K562 (cell line): ENCODE results near the gene PCK1. TPM values are rescaled to one million over a fixed set of nuclear protein-coding genes. Genes with fewer than 3 reads are reported as not detected.

Source experiments
- ATAC-seq: fragments of 200-7000 bp; cut with Tn5 transposase; 3 replicates; pipeline ENCODE4 v1.9.1; 2020; ENCODE audit warnings: moderate library complexity
- BruUV-seq: library from RNA; stranded (reverse); fragments of 400-500 nt; replicated peaks from 2 replicates; lab custom pipeline; 2021; lab: Mats Ljungman, UMichigan
- CTCF ChIA-PET: fragments of 300-600 bp; formaldehyde crosslinking; extraction: SDS; loops from one replicate; lab custom pipeline; 2021; ENCODE audit warnings: low intra/inter-chr PET ratio; lab: Yijun Ruan, JAX
- POLR2A ChIA-PET: fragments of 300-600, 350-650 bp; sonication (Branson Sonifier 250); formaldehyde crosslinking; extraction: SDS; loops from one replicate; lab custom pipeline; 2021; ENCODE audit warnings: antibody characterized with exemption, inconsistent platforms; lab: Yijun Ruan, JAX
- DNase-seq, 4 experiments: peaks; one replicate each; pipeline versions ENCODE4 v3.0.0 to v3.0.0-alpha.2; 2011 to 2018; ENCODE audit warnings: low spot score in 3 of 4, mixed read lengths in 3 of 4; ENCODE audit errors: extremely low read depth in 1 of 4
- FAIRE-seq: peaks from 2 replicates; lab custom pipeline; 2011; peaks lifted over from hg19 to GRCh38; lab: Jason Lieb, UNC
- H2AFZ ChIP-seq: 2 replicates; pipeline ENCODE4 v1.6.0; 2011; ENCODE audit warnings: low read depth, low read length, control low read depth, inconsistent platforms
- H3K27ac ChIP-seq: fragments of 200-600 bp; 3 replicates; pipeline ENCODE4 v1.8.0; 2011; ENCODE audit warnings: low read depth, mild to moderate bottlenecking, control low read depth, inconsistent platforms, low read length, moderate library complexity, mixed read lengths; ENCODE audit errors: extremely low read depth
- H3K27me3 ChIP-seq, 2 experiments: fragments of 300-600 bp in 1 of 2; 2 replicates in 1 of 2; 3 replicates in 1 of 2; pipeline versions ENCODE4 v1.6.0 to v1.8.0; 2011; ENCODE audit warnings: inconsistent platforms in 2 of 2, low read length in 2 of 2, mild to moderate bottlenecking in 1 of 2, mixed read lengths in 1 of 2, moderate library complexity in 1 of 2; ENCODE audit not compliant: control insufficient read depth in 2 of 2, insufficient read depth in 2 of 2
- H3K36me3 ChIP-seq: fragments of 300-600 bp; 3 replicates; pipeline ENCODE4 v1.8.0; 2011; ENCODE audit warnings: mild to moderate bottlenecking, low read length, inconsistent platforms; ENCODE audit not compliant: control insufficient read depth, insufficient read depth
- H3K4me1 ChIP-seq, 2 experiments: fragments of 200-600 bp in 1 of 2; replicated peaks in 1 of 2; 2 replicates in 1 of 2; 3 replicates in 1 of 2; pipeline versions ENCODE4 v1.5.1 to v1.8.0; 2011; ENCODE audit warnings: inconsistent platforms in 2 of 2, low read length in 2 of 2, mild to moderate bottlenecking in 1 of 2, mixed read lengths in 1 of 2, moderate library complexity in 1 of 2; ENCODE audit not compliant: control insufficient read depth in 2 of 2, insufficient read depth in 2 of 2
- H3K4me2 ChIP-seq: 2 replicates; pipeline ENCODE4 v1.6.1; 2011; ENCODE audit warnings: low read length, control low read depth, inconsistent platforms, mixed read lengths; ENCODE audit not compliant: insufficient read depth
- H3K4me3 ChIP-seq: fragments of 200-600 bp; sonication (generic), shearing (Covaris generic); 2 replicates; pipeline ENCODE4 v1.5.1; 2016; ENCODE audit warnings: control low read depth, inconsistent platforms
- H3K79me2 ChIP-seq: fragments of 200-600 bp; 3 replicates; pipeline ENCODE4 v1.8.0; 2011; ENCODE audit warnings: low read length, inconsistent platforms; ENCODE audit not compliant: control insufficient read depth, insufficient read depth
- H3K9ac ChIP-seq, 2 experiments: 2 replicates each; pipeline versions ENCODE4 v1.6.0 to v1.6.1; 2011; ENCODE audit warnings: low read depth in 2 of 2, low read length in 2 of 2, control low read depth in 1 of 2, inconsistent platforms in 1 of 2, mild to moderate bottlenecking in 1 of 2, mixed read lengths in 1 of 2; ENCODE audit not compliant: insufficient read depth in 1 of 2
- H3K9me1 ChIP-seq: one replicate; pipeline ENCODE4 v1.6.0; 2011; ENCODE audit warnings: inconsistent platforms, mild to moderate bottlenecking, low read length, moderate library complexity; ENCODE audit not compliant: control insufficient read depth, insufficient read depth
- H3K9me3 ChIP-seq: replicated peaks from 2 replicates; pipeline ENCODE4 v1.5.1; 2011; ENCODE audit warnings: low read depth, low read length, inconsistent platforms; ENCODE audit not compliant: control insufficient read depth, insufficient read depth
- H4K20me1 ChIP-seq: replicated peaks from 2 replicates; pipeline ENCODE4 v1.6.1; 2011; ENCODE audit warnings: low read length, inconsistent platforms, mixed read lengths; ENCODE audit not compliant: control insufficient read depth, insufficient read depth
- ETS2 ChIP-seq: IDR thresholded peaks from 2 replicates; pipeline ENCODE4 v1.6.1; 2016; ENCODE audit warnings: borderline replicate concordance, missing genetic modification characterization, mild to moderate bottlenecking, moderate library complexity, missing compliant biosample characterization; ENCODE audit not compliant: poor library complexity, severe bottlenecking
- FOS ChIP-seq: IDR thresholded peaks from 3 replicates; pipeline ENCODE4 v1.6.1; 2011; ENCODE audit not compliant: insufficient read length; ENCODE audit errors: extremely low read depth
- NUFIP1 ChIP-seq: fragments of 450-650 bp; IDR thresholded peaks from 2 replicates; pipeline ENCODE4 v1.6.1; 2018; ENCODE audit not compliant: partially characterized antibody
- SREBF1 ChIP-seq: fragments of 150-350 bp; IDR thresholded peaks from 2 replicates; pipeline ENCODE4 v1.6.1; 2014; ENCODE audit warnings: antibody characterized with exemption, low read depth, low read length, borderline replicate concordance
- THRAP3 ChIP-seq: fragments of 450-650 bp; IDR thresholded peaks from 2 replicates; pipeline ENCODE4 v1.6.1; 2016; ENCODE audit warnings: mild to moderate bottlenecking, inconsistent platforms, borderline replicate concordance
- ZFX ChIP-seq: sonication (generic); formaldehyde crosslinking; IDR thresholded peaks from 2 replicates; pipeline ENCODE4 v1.8.0; 2022; ENCODE audit warnings: mild to moderate bottlenecking, missing genetic modification reagents, moderate library complexity
- ZKSCAN3 ChIP-seq: fragments of 250-450 bp; sonication (Bioruptor Pico); IDR thresholded peaks from 2 replicates; pipeline ENCODE4 v1.4.0; 2020
- whole genome bisulfite sequencing: fragments of 100-300 bp; shearing (Covaris generic); methylation state at CpG from one replicate; pipeline ENCODE4 v1.1.6; 2016; ENCODE audit warnings: low coverage, mixed read lengths; ENCODE audit not compliant: insufficient coverage; ENCODE audit errors: missing lambda C conversion rate; 5-methylcytosine and 5-hydroxymethylcytosine counted together
- in situ Hi-C: fragments of 300-500 bp; cut with MboI; formaldehyde crosslinking; loops from 4 replicates; pipeline ENCODE4 v1.15.0; 2018; ENCODE audit warnings: inconsistent platforms, mixed read lengths
- intact Hi-C: fragments of 100-400 bp; cut with micrococcal nuclease; formaldehyde crosslinking; loops from 2 replicates; pipeline ENCODE4 v1.14.2; 2022
- polyA plus RNA-seq, 8 experiments: library from polyadenylated mRNA; depleted of rRNA in 4 of 8; stranded (reverse) in 5 of 8; unstranded in 3 of 8; fragments of >200 nt; fragmentation: Nextera tagmentation in 2 of 8; fragmentation: Illumina TruSeq in 1 of 8; extraction: Ambion mirVana in 2 of 8; extraction: Trizol in 1 of 8; gene quantifications; 2 replicates each; pipeline versions ENCODE4 v1.2.1 to v1.2.3, GENCODE V29; 2011 to 2014; ENCODE audit warnings: inconsistent platforms in 1 of 8, missing spikeins in 1 of 8
- total RNA-seq, 7 experiments: library from RNA; depleted of rRNA in 6 of 7; stranded (reverse); fragments of >200 nt in 6 of 7; fragmentation: Illumina TruSeq in 2 of 7; extraction: Trizol in 2 of 7; gene quantifications; 2 replicates each; pipeline versions ENCODE4 v1.2.1 to v1.2.3, GENCODE V29; 2011 to 2021; ENCODE audit warnings: low replicate concordance in 1 of 7
- TF ChIP-seq, protein P1 (sequence below), 2 experiments: fragments of 450-650 bp; formaldehyde crosslinking in 1 of 2; IDR thresholded peaks; 2 replicates each; pipeline versions ENCODE4 v1.4.0 to v1.6.1; 2014 to 2020; ENCODE audit warnings: mild to moderate bottlenecking in 2 of 2, borderline replicate concordance in 1 of 2, low read depth in 1 of 2
- TF ChIP-seq, protein P2 (sequence below): conservative IDR thresholded peaks from 2 replicates; pipeline ENCODE4 v1.6.1; 2011; ENCODE audit warnings: low read depth, mild to moderate bottlenecking, low read length; ENCODE audit not compliant: control insufficient read depth

The PCK1 gene
- total and polyA plus RNA-seq, 9 of the 15 experiments (the other 6 are each of a cell fraction or from before 2014, with no cell fraction given) = 0.05 to 0.73 (median 0.15) TPM

DNA sequence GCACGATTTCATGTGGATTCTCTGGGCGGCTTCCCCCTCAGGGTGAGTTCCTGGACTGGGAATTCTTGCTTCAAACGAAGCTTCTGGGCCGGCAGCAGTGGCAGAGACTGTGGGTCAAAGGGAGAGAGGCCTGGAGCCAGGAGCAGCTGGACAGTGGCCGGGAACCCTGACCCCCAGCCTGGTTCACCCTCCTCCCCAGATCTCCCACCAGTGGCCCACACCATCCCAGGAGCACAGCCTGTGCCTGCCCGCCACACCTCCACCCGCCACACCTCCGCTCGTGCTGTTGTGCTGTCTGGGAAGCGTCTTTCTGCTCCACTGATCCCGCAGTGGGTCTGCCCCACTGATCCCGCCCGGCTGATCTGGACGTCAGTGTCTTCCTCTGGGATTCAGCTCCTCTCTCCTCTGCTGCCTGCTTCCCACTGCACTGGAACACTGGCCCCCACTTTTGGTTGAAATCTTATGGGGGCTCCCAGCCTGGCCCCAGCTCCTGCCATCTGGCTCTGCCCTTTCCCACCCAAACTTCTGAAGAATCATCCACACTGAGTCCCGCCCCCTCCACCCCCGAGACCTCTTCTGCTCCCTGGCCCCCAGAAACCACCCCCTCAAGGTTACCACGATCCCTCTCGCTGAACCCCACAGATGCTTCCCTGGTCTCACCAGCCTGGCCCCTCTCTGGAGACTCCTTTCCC is 49.5 kb downstream of the PCK1 start:
- peaks cover 0 to 3% of the 10 kb centered on the region in 2 experiments; a peak in 2 of 5 replicates for H3K4me1 ChIP-seq
- in situ Hi-C loops (loop anchor here (25.0 kb wide), 1 partner anchor 602 kb away; no protein-coding TSS in a partner anchor), intact Hi-C loops (no loop called here)
- DNase-seq (no peak), ATAC-seq (no peak), FAIRE-seq (no peak)
- H3K9ac ChIP-seq = no peak overlapping the region; a peak in 1 of 4 replicates
- H3K79me2 ChIP-seq = no peaks in the 10 kb centered on the region
- no peak overlapping the region for H3K4me2 ChIP-seq
- POLR2A ChIA-PET = interaction anchor here (0.6 to 1.4 kb wide), 4 partner anchors 9 to 94 kb away, joined by 3 to 4 read pairs (median 3); no protein-coding TSS in a partner anchor
- H2AFZ ChIP-seq = no peak overlapping the region
- no peaks in the 10 kb centered on the region for H3K9me3 ChIP-seq
- no peaks in the 10 kb centered on the region for H3K36me3 ChIP-seq
- 3% methylated on average over 14 of the region's 18 CpGs for WGBS
- H3K9me1 ChIP-seq = no peaks in the 10 kb centered on the region
- no TSS peak for BruUV-seq
- CTCF ChIA-PET = no interaction called here
- H3K27me3 ChIP-seq = peaks cover 16 to 54% of the 10 kb centered on the region in 2 experiments; a peak in 4 of 5 replicates
- H3K4me3 ChIP-seq = no peak overlapping the region
- H3K27ac ChIP-seq = no peak overlapping the region
- H4K20me1 ChIP-seq = peaks cover 4% of the 10 kb centered on the region; the same call in 1 of the 2 replicates
- TF ChIP-seq SREBF1 (no peak), NUFIP1 (no peak), ZKSCAN3 (CRISPR knock-in tag) (no peak), FOS (no peak), ZFX (CRISPR knock-in tag) (no peak), ETS2 (tag) (no peak), THRAP3 (no peak)
- TF ChIP-seq, protein P1, sequence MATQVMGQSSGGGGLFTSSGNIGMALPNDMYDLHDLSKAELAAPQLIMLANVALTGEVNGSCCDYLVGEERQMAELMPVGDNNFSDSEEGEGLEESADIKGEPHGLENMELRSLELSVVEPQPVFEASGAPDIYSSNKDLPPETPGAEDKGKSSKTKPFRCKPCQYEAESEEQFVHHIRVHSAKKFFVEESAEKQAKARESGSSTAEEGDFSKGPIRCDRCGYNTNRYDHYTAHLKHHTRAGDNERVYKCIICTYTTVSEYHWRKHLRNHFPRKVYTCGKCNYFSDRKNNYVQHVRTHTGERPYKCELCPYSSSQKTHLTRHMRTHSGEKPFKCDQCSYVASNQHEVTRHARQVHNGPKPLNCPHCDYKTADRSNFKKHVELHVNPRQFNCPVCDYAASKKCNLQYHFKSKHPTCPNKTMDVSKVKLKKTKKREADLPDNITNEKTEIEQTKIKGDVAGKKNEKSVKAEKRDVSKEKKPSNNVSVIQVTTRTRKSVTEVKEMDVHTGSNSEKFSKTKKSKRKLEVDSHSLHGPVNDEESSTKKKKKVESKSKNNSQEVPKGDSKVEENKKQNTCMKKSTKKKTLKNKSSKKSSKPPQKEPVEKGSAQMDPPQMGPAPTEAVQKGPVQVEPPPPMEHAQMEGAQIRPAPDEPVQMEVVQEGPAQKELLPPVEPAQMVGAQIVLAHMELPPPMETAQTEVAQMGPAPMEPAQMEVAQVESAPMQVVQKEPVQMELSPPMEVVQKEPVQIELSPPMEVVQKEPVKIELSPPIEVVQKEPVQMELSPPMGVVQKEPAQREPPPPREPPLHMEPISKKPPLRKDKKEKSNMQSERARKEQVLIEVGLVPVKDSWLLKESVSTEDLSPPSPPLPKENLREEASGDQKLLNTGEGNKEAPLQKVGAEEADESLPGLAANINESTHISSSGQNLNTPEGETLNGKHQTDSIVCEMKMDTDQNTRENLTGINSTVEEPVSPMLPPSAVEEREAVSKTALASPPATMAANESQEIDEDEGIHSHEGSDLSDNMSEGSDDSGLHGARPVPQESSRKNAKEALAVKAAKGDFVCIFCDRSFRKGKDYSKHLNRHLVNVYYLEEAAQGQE (IDR thresholded peaks at IDR 0.05; ENCODE audit: borderline replicate concordance) = no peak
- TF ChIP-seq, protein P1 (CRISPR knock-in tag; IDR thresholded peaks at IDR 0.05; ENCODE audit: low read depth) = no peak
- TF ChIP-seq, protein P2, sequence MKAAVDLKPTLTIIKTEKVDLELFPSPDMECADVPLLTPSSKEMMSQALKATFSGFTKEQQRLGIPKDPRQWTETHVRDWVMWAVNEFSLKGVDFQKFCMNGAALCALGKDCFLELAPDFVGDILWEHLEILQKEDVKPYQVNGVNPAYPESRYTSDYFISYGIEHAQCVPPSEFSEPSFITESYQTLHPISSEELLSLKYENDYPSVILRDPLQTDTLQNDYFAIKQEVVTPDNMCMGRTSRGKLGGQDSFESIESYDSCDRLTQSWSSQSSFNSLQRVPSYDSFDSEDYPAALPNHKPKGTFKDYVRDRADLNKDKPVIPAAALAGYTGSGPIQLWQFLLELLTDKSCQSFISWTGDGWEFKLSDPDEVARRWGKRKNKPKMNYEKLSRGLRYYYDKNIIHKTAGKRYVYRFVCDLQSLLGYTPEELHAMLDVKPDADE = no peak
